ENCODE measurements around the gene OSBPL9. TPM values are rescaled to one million over a fixed set of nuclear protein-coding genes. Genes with fewer than 3 reads are reported as not detected.

Gene OSBPL9
- polyA plus RNA-seq, 1 experiment = 68.3 TPM

GRCh38 chr1:51756290-51756689, 139.4 kb downstream of the OSBPL9 start:
- CTCF ChIA-PET = interaction anchor here (0.6 to 2.5 kb wide), 3 partner anchors 10 to 110 kb away, joined by 3 to 6 read pairs (median 3); no protein-coding TSS in a partner anchor
- POLR2A ChIA-PET = interaction anchor here (0.6 to 0.7 kb wide), 2 partner anchors 113 to 791 kb away, joined by 5 to 9 read pairs; no protein-coding TSS in a partner anchor

GRCh38 chr1:51758310-51758709, 141.4 kb downstream of the OSBPL9 start:
- Histone ChIP-seq H3K4me3 (ENCODE audit: low read depth, low read length) (no peak overlapping the region), H3K27me3 (ENCODE audit: control insufficient read depth, insufficient read depth, low read length) (no peaks in the 10 kb centered on the region), H3K36me3 (ENCODE audit: control insufficient read depth, insufficient read depth, low read length) (peaks cover 3% of the 10 kb centered on the region; the same call in 1 of the 2 replicates)
- CTCF ChIA-PET = interaction anchor here (0.6 to 1.2 kb wide), 2 partner anchors 20 to 50 kb away, joined by 3 read pairs; no protein-coding TSS in a partner anchor
- TF ChIP-seq CTCF (IDR thresholded peaks at IDR 0.05; ENCODE audit: insufficient read depth, low read depth, low read length) = no peak
- DNase-seq (ENCODE audit: low read depth) = no peak
- POLR2A ChIA-PET = no interaction called here

More at GRCh38 chr1:51756290-51756689, 139.4 kb downstream of the OSBPL9 start:
- Histone ChIP-seq H3K27me3 (ENCODE audit: control insufficient read depth, insufficient read depth, low read length) (no peaks in the 10 kb centered on the region), H3K4me3 (ENCODE audit: low read depth, low read length) (no peak overlapping the region), H3K36me3 (ENCODE audit: control insufficient read depth, insufficient read depth, low read length) (peaks cover 3% of the 10 kb centered on the region; the same call in 1 of the 2 replicates)
- DNase-seq (ENCODE audit: low read depth) = no peak
- TF ChIP-seq CTCF (IDR thresholded peaks at IDR 0.05; ENCODE audit: insufficient read depth, low read depth, low read length) = no peak

- DNase-seq (ENCODE audit: low read depth) = no peak
- Histone ChIP-seq H3K4me3 (ENCODE audit: low read depth, low read length) (no peak overlapping the region), H3K36me3 (ENCODE audit: control insufficient read depth, insufficient read depth, low read length) (no peaks in the 10 kb centered on the region), H3K27me3 (ENCODE audit: control insufficient read depth, insufficient read depth, low read length) (no peaks in the 10 kb centered on the region)
- CTCF ChIA-PET = interaction anchor here (1.0 kb wide), 1 partner anchor 10 kb away, joined by 5 read pairs; no protein-coding TSS in a partner anchor
- POLR2A ChIA-PET = no interaction called here
- no peak for TF ChIP-seq CTCF (IDR thresholded peaks at IDR 0.05; ENCODE audit: insufficient read depth, low read depth, low read length)
These were observed 144.0 kb downstream of the OSBPL9 start for GRCh38 chr1:51760872-51761271.

- ChIA-PET POLR2A (no interaction called here), CTCF (interaction anchor here (1.0 kb wide), 1 partner anchor 10 kb away, joined by 5 read pairs; no protein-coding TSS in a partner anchor)
- no peak for DNase-seq (ENCODE audit: low read depth)
- no peak for TF ChIP-seq CTCF (IDR thresholded peaks at IDR 0.05; ENCODE audit: insufficient read depth, low read depth, low read length)
- H3K27me3 ChIP-seq (ENCODE audit: control insufficient read depth, insufficient read depth, low read length) = no peaks in the 10 kb centered on the region
- H3K4me3 ChIP-seq (ENCODE audit: low read depth, low read length) = no peak overlapping the region
- no peaks in the 10 kb centered on the region; the same call in 1 of the 2 replicates for H3K36me3 ChIP-seq (ENCODE audit: control insufficient read depth, insufficient read depth, low read length)
These were observed 144.5 kb downstream of the OSBPL9 start for GRCh38 chr1:51761351-51761750.

GRCh38 chr1:51768971-51769588, 152.2 kb downstream of the OSBPL9 start:
- peak; percentile 84 for TF ChIP-seq CTCF (IDR thresholded peaks at IDR 0.05; ENCODE audit: insufficient read depth, low read depth, low read length)
- DNase-seq (ENCODE audit: low read depth) = no peak

More at GRCh38 chr1:51768971-51769588, 152.2 kb downstream of the OSBPL9 start:
- POLR2A ChIA-PET = interaction anchor here (0.6 kb wide), 1 partner anchor 72 kb away, joined by 23 read pairs; no protein-coding TSS in a partner anchor
- Histone ChIP-seq H3K4me3 (ENCODE audit: low read depth, low read length) (no peak overlapping the region), H3K27me3 (ENCODE audit: control insufficient read depth, insufficient read depth, low read length) (no peaks in the 10 kb centered on the region), H3K36me3 (ENCODE audit: control insufficient read depth, insufficient read depth, low read length) (peaks cover 3% of the 10 kb centered on the region; the same call in 1 of the 2 replicates)
- CTCF ChIA-PET = interaction anchor here (0.5 to 3.8 kb wide), 27 partner anchors 13 to 264 kb away, joined by 3 to 20 read pairs (median 4); no protein-coding TSS in a partner anchor

Measured in BJ (cell line).